GM19397 (cell line): ENCODE data around the gene CEP131.

ENCODE experiments used
- ATAC-seq: cut with Tn5 transposase; IDR thresholded peaks from one replicate; pipeline ENCODE4 v1.9.1; 2021; ENCODE audit warnings: mild to moderate bottlenecking, moderate library complexity; ENCODE audit not compliant: unreplicated experiment

CEP131 gene

GRCh38 chr17:81251709-81252301, 29.0 kb upstream of the CEP131 start:
- ATAC-seq, result no peak

GRCh38 chr17:81251094-81251708, 28.4 kb upstream of the CEP131 start:
- no peak for ATAC-seq

DNA sequence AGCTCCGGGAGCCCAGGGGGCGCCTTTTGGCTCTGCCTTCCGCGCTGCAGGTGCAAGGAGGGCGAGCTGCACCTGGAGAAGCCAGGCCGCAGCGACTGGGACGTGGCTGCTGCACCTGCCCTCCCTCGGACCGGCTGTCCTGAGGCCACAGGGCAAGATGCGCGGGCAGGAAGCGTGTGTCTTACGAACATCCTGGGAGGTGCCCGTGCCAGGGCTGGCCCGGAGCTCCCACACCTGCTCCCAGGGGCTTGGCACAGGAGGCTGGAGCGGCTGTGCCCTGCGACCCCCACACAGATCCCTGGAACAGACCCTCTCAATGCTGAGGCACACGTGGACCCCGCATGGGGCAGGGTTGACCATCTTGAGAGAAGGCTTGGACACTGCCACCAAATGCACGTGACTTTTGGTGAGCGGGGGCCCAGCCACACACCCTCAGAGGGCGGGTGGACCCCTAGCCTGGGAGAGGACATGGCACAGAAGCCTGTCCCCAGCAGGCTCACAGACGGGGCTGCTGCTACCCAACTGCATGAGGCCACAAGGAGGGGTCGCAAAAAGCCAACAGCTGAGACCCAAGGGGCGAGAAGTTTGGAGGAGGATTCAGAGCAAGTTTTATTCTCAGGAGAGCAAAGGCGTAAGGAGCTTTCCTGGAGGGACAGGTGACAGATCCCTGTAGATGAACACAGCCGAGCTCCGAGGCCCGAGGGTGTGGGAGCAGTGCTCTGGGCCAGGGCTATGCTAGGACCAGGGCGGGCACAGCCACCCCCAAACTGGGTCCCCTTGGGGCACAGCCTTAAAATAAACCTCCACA, 27.7 kb upstream of the CEP131 start:
- ATAC-seq, result no peak

DNA sequence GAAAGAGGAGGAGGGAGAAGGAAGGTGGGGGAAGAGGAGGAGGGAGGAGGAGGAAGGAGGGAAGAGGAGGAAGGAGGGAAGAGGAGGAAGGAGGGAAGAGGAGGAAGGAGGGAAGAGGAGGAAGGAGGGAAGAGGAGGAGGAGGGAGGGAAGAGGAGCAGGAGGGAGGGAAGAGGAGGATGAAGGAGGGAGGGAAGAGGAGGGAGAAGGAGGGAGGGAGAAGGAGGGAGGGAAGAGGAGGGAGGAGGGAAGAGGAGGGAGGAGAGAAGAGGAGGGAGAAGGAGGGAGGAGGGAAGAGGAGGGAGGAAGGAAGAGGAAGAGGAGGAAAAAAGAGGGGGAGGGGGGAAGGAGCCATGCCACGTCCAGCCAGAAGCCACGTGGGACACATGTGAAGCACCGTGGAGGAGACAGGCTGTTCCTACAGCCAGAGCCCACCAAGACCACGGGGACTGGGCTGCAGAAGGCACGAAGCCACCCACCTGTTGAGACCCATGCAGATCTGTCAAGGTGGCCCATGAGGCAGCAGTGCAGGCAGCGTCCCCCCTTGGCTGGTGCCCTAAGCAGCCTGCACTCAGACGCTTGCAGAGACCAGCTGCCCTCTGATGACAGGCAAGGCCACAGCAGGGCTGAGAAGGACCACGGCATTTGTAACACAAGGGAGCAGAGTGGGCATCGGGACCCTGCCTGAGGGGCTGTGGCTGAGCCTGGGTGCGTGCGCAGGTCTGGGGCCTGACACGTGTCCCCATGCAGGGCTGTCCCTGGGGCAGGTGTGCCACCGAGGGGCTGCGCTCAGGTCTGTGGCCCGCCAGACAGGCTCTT, 26.7 kb upstream of the CEP131 start:
- ATAC-seq, result no peak

DNA sequence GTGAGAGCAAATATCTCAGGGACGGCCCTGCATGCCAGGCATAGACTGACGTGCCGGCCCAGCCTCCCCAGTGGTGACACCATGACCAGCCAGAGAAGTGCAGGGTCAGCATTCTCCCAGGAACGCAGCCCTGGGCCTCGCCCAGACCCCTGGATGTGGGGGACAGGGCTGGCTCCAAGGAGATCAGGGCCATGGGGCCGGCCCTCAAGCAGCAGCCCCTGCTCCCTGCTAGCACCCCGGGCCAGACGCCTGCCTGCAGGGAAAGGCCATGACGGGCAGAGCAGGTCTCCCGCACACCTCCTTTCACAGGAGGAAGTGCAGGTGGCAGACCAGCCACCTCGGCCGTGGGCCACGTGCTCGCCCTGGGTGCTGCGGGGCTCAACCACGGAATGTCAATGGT, 25.9 kb upstream of the CEP131 start:
- no peak for ATAC-seq

DNA sequence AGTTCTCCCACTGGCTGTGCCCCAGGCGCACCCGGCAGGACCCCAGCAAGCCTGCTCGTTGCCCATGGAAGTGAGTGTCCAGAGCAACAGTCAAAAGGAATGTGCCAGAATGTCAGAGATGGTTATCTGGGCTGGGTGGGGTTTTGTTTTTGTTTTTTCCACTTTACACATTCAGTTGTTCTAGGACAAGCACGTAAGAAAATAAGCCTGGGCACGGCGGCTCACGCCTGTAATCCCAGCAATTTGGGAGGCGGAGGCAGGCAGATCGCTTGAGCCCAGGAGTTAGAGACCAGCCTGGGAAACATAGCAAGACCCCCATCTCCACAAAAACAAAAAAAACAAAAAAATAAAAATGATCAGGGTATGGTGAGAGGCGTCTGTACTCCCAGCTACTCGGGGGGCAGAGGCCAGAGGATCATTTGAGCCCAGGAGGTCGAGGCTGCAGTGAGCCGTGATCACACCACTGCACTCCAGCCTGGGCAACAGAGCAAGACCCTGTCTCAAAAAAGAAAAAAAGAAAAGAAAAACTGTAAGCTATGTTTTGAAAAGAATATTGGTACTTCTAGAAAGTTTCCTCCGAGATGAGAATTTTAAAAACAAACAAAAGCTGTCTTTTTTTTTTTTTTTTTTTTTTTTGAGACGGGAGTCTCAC, 24.7 kb upstream of the CEP131 start:
- ATAC-seq, result no peak

DNA sequence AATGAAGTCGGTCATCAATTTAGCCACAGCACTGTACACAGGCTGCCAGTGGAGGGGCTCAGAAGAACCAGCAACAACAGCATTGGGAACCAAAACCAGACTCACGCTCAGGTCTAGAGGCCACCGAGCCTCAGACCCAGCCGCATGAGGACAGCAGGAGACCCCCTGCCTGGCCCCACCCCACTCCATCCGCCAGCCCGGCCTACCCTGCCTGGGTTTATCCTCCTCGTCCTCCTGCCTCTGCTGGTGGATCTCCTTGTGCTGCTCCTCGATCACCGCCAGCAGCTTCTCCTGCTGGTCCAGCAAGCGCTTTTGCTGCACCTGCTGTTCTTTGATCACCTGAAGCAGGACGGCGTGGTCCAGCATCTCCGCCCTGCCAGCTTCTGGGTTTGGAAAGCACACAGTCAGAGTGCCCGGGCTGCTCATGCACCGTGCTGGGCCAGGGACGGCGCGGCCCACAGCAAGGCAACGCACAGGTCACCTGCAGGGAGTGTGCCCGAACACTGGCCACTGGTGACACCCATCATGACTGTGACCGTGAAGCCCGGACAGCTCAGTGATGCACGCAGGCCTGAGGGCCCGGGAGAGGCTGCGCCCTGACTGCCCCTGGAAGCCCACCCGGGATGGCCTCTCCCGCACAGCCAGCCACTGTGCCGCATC, 24.0 kb upstream of the CEP131 start:
- ATAC-seq, result no peak

DNA sequence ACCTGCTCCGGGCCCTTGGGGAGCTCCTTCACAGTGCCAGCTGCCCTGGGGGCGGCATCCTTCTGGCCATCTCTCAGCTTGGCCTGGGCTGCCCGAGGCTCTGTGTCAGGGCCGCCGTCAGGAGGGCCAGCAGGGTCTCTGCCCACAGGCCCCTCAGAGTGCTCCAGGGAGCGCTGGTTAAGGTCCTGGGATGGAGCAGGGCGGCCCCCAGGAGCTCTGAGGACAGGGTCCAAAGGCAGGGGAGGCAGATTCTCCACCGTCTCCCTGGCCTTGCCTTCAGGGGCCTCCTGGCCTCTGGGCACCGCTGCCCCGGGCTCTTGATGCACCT, 23.5 kb upstream of the CEP131 start:
- no peak for ATAC-seq

GRCh38 chr17:81245665-81246342, 23.0 kb upstream of the CEP131 start:
- no peak for ATAC-seq

GRCh38 chr17:81245024-81245664, 22.4 kb upstream of the CEP131 start:
- ATAC-seq, result no peak

DNA sequence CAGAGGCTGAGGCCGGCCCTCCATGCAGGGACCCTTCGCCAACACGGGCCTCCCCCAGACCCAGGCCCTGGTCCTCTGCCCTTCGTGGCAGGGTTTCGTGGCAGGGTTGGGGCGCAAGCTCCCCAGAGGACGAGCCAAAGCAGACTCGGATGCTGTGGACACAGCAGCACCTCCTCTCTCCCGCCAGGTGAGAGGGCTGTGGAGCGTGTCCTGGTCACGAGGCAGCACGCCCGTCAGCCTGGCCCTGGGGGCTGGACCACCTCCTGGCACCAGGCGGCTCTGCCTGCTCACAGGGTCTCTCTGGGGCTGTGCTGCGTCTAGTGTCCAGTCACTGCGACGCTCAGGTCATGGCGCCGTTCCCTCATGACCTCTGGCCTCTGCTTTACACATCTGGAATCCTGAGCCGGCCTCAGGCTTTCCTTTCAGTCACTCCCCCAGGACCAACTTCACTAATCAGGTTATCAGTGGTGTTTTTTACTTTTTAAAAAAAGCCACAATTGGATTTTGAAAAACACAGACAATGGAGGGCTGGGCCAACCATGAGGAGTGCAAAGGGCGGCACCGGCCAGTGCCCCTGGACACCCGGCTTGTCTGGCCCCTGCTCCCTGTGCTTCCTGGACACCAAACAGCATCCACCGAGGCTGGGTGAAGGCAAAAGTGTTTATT, 21.7 kb upstream of the CEP131 start:
- ATAC-seq, result no peak

GRCh38 chr17:81243333-81243664, 20.5 kb upstream of the CEP131 start:
- no peak for ATAC-seq

DNA sequence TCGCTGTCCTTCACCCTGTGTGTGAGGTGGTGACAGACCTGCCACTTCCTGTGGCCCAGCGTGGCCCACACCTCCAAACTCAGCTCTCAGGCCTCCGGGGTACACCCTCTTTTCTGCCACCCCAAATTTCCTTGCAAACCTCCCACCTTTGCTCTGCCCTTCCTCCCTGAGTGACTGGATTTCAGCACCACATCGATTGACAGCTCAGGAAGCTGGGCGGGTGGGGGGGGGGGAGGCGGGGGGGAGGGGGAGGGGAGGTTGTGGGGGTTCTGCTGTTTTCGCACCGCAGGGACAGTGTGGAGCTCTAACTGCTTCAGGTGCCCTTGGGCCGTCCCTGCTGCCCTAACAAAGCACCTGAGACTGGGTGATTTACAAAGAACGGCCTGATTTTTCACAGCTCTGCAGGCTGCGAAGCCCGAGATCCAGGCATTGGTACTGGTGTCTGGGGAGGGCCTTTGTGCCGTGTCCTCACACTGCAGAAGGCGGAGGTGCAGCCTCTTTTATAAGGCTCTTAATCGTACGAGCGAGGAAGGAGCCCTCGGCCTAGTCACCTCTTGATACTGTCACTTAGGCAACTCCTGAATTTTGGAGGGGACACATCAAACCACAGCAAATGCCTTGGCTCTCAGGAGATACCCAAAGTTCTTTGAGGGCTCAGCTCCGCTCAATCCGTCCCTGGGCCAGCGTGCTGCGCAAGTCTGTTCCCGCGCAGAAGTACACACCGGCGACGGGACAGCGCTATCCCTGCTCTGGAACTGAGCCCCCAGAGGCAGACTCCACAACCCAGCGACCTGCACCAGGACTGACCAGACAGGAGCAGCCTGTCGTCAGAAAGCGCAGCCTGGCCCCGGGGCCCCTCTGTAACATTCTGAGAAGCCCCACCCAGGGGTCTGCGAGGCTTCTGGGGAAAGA, 19.9 kb upstream of the CEP131 start:
- ATAC-seq, result no peak

- no peak for ATAC-seq
Measured at GRCh38 chr17:81241648-81242420, 19.1 kb upstream of the CEP131 start.

GRCh38 chr17:81241203-81241602, 18.4 kb upstream of the CEP131 start:
- ATAC-seq, result no peak

GRCh38 chr17:81240761-81241160, 18.0 kb upstream of the CEP131 start:
- no peak for ATAC-seq
